H1 (cell line): ENCODE measurements around the gene SLC25A52.

Source experiments
- CTBP2 ChIP-seq: IDR thresholded peaks from 2 replicates; pipeline ENCODE4 v1.7.0; 2011; ENCODE audit warnings: borderline replicate concordance, mild to moderate bottlenecking, moderate library complexity, mixed read lengths, low read length; ENCODE audit not compliant: insufficient read depth, insufficient read length
- EP300 ChIP-seq, 2 experiments: IDR thresholded peaks; 1 replicate in 1 of 2; 2 replicates in 1 of 2; pipeline ENCODE4 v1.6.1; 2011 to 2012; ENCODE audit warnings: low read depth in 2 of 2, low read length in 2 of 2, mild to moderate bottlenecking in 2 of 2, borderline replicate concordance in 1 of 2, inconsistent platforms in 1 of 2, moderate library complexity in 1 of 2
- HDAC6 ChIP-seq: IDR thresholded peaks from one replicate; pipeline ENCODE4 v1.7.1; 2012; ENCODE audit warnings: low read depth, mild to moderate bottlenecking, inconsistent platforms, low read length, moderate library complexity
- JUN ChIP-seq: IDR thresholded peaks from 2 replicates; pipeline ENCODE4 v1.6.1; 2011; ENCODE audit warnings: low read depth, mild to moderate bottlenecking, improper control_type of control experiment, low read length
- SAP30 ChIP-seq: fragments of 300-600 bp; sonication (generic); IDR thresholded peaks from 2 replicates; pipeline ENCODE4 v1.7.1; 2012; ENCODE audit warnings: low read length, moderate library complexity, mild to moderate bottlenecking, inconsistent platforms; ENCODE audit not compliant: insufficient read depth, insufficient replicate concordance
- SIX5 ChIP-seq: IDR thresholded peaks from 2 replicates; pipeline ENCODE4 v1.6.1; 2011; ENCODE audit warnings: mild to moderate bottlenecking, low read depth, low read length
- SP2 ChIP-seq: IDR thresholded peaks from 2 replicates; pipeline ENCODE4 v1.6.1; 2012; ENCODE audit warnings: mild to moderate bottlenecking, low read length, inconsistent platforms
- TAF1 ChIP-seq: IDR thresholded peaks from 2 replicates; pipeline ENCODE4 v1.6.1; 2011; ENCODE audit warnings: mild to moderate bottlenecking, low read depth, low read length
- TF ChIP-seq, protein P1 (sequence below), 3 experiments: IDR thresholded peaks; 1 replicate in 2 of 3; 2 replicates in 1 of 3; pipeline versions ENCODE4 v1.5.1 to v1.6.1; 2011; ENCODE audit warnings: low read length in 3 of 3, mild to moderate bottlenecking in 3 of 3, inconsistent platforms in 2 of 3, low read depth in 1 of 3, moderate library complexity in 1 of 3; ENCODE audit not compliant: insufficient read depth in 1 of 3; ENCODE audit errors: control extremely low read depth in 1 of 3
- TF ChIP-seq, protein P2 (sequence below): IDR thresholded peaks from 2 replicates; pipeline ENCODE4 v1.6.1; 2012; ENCODE audit warnings: inconsistent platforms
- TF ChIP-seq, protein P3 (sequence below): IDR thresholded peaks from 2 replicates; pipeline ENCODE4 v1.6.1; 2011; ENCODE audit warnings: low read length, improper control_type of control experiment

DNA sequence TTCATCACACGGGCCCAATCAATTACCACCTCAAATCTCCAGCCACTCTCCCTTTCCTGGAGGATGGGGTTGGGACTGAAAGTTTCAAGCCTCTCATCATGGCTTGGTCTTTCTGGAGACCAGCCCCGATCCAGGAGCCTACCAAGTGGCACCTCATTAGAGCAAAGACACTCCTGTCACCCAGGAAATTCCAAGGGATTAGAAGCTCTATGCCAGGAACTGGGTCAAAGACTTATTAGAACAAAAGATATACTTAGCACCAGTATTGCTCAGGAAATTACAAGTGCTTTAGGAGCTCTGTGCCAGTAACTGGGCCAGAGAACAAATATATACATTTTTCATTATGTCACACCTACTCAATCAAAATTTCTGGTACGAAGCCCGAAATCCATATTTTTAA lies 14.3 kb downstream of the SLC25A52 start:
- TF ChIP-seq EP300 (IDR thresholded peaks at IDR 0.05; ENCODE audit: borderline replicate concordance in 1 of 2, low read depth in 2 of 2, low read length in 2 of 2), result no peak
- TF ChIP-seq TAF1, result no peak
- TF ChIP-seq, protein P1, sequence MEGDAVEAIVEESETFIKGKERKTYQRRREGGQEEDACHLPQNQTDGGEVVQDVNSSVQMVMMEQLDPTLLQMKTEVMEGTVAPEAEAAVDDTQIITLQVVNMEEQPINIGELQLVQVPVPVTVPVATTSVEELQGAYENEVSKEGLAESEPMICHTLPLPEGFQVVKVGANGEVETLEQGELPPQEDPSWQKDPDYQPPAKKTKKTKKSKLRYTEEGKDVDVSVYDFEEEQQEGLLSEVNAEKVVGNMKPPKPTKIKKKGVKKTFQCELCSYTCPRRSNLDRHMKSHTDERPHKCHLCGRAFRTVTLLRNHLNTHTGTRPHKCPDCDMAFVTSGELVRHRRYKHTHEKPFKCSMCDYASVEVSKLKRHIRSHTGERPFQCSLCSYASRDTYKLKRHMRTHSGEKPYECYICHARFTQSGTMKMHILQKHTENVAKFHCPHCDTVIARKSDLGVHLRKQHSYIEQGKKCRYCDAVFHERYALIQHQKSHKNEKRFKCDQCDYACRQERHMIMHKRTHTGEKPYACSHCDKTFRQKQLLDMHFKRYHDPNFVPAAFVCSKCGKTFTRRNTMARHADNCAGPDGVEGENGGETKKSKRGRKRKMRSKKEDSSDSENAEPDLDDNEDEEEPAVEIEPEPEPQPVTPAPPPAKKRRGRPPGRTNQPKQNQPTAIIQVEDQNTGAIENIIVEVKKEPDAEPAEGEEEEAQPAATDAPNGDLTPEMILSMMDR (IDR thresholded peaks at IDR 0.05; ENCODE audit: control extremely low read depth in 1 of 3, insufficient read depth in 1 of 3, low read depth in 1 of 3, low read length in 3 of 3), result no peak
- TF ChIP-seq, protein P2, sequence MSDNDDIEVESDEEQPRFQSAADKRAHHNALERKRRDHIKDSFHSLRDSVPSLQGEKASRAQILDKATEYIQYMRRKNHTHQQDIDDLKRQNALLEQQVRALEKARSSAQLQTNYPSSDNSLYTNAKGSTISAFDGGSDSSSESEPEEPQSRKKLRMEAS, result no peak
- TF ChIP-seq SP2, result no peak
- no peak for TF ChIP-seq SIX5
- no peak for TF ChIP-seq HDAC6
- TF ChIP-seq SAP30, result no peak
- TF ChIP-seq, protein P3, sequence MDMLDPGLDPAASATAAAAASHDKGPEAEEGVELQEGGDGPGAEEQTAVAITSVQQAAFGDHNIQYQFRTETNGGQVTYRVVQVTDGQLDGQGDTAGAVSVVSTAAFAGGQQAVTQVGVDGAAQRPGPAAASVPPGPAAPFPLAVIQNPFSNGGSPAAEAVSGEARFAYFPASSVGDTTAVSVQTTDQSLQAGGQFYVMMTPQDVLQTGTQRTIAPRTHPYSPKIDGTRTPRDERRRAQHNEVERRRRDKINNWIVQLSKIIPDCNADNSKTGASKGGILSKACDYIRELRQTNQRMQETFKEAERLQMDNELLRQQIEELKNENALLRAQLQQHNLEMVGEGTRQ, result no peak
- TF ChIP-seq JUN, result no peak
- TF ChIP-seq CTBP2, result no peak
